GM18868 (cell line): Measurements from ENCODE around the gene COX15.
A peak's percentile ranks its signal among the peaks of the same experiment; 100 is the strongest.
"Not testable (repeated sequence)": the region's sequence is repeated elsewhere in the genome, so short reads cannot be mapped to it uniquely, and the experiment has no call there.

Experiments
- ATAC-seq: cut with Tn5 transposase; IDR thresholded peaks from one replicate; pipeline ENCODE4 v1.9.1; 2021; ENCODE audit warnings: mild to moderate bottlenecking, moderate library complexity; ENCODE audit not compliant: unreplicated experiment

Gene COX15

GRCh38 chr10:99732033-99732842, at the start of gene COX15, which contains the start of gene CUTC:
Gene COX15 (minus strand): TSS chr10:99732127. CDS start chr10:99732049, 78 bp downstream.
Gene CUTC (plus strand): TSS chr10:99732234. CDS start chr10:99732349, 115 bp downstream.
- ATAC-seq: peak; percentile 79

GRCh38 chr10:99779335-99779734, 47.4 kb upstream of the COX15 start:
- ATAC-seq: no peak

GRCh38 chr10:99777918-99778714, 46.2 kb upstream of the COX15 start:
- no peak for ATAC-seq

- ATAC-seq: no peak
These were observed 43.9 kb upstream of the COX15 start for GRCh38 chr10:99775850-99776249.

GRCh38 chr10:99770408-99771045, 38.6 kb upstream of the COX15 start:
- ATAC-seq: no peak

GRCh38 chr10:99769706-99770105, 37.8 kb upstream of the COX15 start:
- no peak for ATAC-seq

GRCh38 chr10:99768556-99768955, 36.6 kb upstream of the COX15 start:
- ATAC-seq: no peak

- no peak for ATAC-seq
These were observed 36.0 kb upstream of the COX15 start for GRCh38 chr10:99767901-99768300.

- ATAC-seq: no peak
These were observed 34.4 kb upstream of the COX15 start for GRCh38 chr10:99766302-99766681.

GRCh38 chr10:99765672-99766301, 33.9 kb upstream of the COX15 start:
- ATAC-seq: no peak

GRCh38 chr10:99761365-99761764, 29.4 kb upstream of the COX15 start:
- no peak for ATAC-seq

- ATAC-seq: no peak
These were observed 28.4 kb upstream of the COX15 start for GRCh38 chr10:99760321-99760720.

- no peak for ATAC-seq
These were observed 26.4 kb upstream of the COX15 start for GRCh38 chr10:99758211-99758891.

- no peak for ATAC-seq
These were observed 24.2 kb upstream of the COX15 start for GRCh38 chr10:99756159-99756558.

- ATAC-seq: no peak
These were observed 22.7 kb upstream of the COX15 start for GRCh38 chr10:99754670-99755069.

GRCh38 chr10:99750641-99751040, 18.7 kb upstream of the COX15 start:
- ATAC-seq: no peak

- ATAC-seq: no peak
These were observed 17.0 kb upstream of the COX15 start for GRCh38 chr10:99748823-99749451.

- ATAC-seq: not testable (repeated sequence)
These were observed 14.2 kb upstream of the COX15 start for GRCh38 chr10:99746166-99746565.

GRCh38 chr10:99743841-99744240, 11.9 kb upstream of the COX15 start:
- no peak for ATAC-seq

- no peak for ATAC-seq
These were observed 10.8 kb upstream of the COX15 start for GRCh38 chr10:99742701-99743100.
